Stimulated activated CD8-positive, alpha-beta memory T cell treated with anti-CD3 and anti-CD28 coated beads, Interleukin-15, amount 100 ng/mL, for 1 hour (primary cell): ENCODE data around the gene OVOL2.
"Not testable (repeated sequence)": the region's sequence is repeated elsewhere in the genome, so short reads cannot be mapped to it uniquely, and the experiment has no call there.

ENCODE experiments used
- DNase-seq: peaks from one replicate; pipeline ENCODE4 v3.0.0-alpha.2; 2020; ENCODE audit warnings: low read depth

The OVOL2 gene

DNA sequence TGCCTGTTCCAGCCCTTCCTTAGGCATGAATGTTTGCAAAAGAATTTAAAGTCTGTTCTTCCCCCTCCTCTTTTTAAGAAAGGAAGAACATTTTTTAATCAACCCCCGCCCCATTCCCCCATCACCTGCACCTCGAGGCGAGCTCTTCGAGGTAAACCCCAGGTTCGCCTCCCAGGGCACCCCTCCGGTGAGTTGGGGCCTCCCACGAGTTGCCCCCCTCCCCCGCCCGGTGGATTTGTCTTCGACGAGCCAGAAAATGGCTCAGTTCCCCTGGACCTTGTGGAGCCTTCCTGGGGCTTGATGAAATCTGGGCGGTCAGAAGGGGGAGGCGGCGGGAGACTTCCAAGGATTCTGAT, 256 bp upstream of the OVOL2 start:
- DNase-seq: no peak

DNA sequence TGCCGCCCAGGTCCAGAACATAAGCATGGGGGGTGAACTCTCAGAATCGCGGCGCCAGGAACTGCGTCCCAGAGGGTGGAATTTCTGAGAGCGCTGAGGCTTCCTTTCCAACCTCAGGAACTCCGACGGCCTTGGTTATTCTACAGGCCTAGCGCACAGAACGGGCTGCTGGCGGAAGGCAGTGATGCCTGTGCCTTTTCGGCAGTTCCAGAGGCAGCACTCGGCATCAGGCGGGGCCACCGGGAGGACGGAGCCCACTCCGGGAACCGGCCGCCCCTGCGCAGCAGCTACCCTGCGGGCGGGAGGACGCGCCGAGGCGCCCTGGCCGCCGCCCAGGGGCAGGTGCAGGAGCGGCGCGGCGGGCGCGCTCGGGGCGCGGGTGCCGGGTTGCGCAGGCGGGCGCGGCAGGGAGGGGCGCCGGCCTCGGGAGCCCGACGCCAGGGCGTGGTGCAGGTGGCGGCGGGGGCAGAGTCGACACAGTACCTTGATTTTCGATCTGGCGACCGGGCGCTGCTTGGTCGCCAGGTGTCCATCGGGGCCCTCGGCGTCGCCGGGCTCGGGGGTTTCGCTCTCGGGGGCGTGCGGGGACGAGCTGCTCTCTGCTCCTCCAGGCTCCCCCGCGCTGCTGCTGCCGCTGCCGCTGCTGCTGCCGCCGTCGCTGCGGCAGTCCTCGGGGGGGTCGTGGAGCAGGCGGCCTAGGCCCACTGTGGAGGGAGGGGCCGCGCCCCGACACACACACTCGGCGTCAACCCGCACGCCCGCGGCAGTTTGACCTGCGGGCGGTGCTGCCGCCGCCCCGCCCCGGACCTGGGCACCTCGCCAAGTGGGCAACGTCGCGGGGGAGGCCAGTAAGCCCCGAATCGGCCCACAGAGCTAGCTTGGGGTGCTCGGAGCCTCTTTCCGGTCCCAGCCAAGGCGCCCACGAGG, 1.3 kb downstream of the OVOL2 start:
- DNase-seq: no peak

DNA sequence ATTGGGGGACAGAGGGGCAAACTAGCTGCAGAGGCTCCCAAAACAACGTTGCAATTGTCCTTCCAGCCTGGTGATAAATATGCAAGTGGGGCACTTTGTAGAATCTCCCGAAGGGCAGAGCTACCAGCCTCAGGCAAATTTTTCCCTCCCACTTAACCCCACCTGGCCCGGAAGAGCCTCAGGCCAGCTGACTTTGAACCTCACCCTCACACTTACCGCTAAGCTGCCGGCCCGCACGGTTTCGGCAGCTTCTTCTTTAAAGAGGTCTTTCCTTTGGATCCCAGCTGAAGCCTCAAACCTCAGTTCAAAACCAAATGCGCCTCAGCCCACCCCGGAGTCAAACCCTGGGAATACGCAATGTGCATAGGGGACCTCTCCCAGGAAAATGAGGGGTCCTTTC, 2.5 kb downstream of the OVOL2 start:
- no peak for DNase-seq

DNA sequence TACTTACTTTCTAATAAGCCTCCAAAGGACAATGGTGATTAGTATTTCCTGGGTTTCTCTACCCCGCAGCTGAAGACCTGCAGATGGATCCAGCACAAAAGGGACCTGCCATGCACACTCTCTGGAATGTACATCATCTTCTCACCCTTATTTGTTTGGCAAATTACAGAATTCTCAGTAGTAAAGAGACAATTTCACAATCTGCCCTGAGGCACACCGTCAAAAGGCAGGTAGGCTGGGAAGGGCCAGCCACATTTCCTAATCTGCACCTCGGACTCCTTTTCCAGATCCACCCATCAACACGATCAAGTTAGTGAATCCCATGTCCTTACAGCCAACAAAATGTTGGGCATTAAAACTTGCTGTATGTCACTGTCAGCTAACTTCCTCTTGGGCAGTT, 4.9 kb downstream of the OVOL2 start:
- DNase-seq: no peak

DNA sequence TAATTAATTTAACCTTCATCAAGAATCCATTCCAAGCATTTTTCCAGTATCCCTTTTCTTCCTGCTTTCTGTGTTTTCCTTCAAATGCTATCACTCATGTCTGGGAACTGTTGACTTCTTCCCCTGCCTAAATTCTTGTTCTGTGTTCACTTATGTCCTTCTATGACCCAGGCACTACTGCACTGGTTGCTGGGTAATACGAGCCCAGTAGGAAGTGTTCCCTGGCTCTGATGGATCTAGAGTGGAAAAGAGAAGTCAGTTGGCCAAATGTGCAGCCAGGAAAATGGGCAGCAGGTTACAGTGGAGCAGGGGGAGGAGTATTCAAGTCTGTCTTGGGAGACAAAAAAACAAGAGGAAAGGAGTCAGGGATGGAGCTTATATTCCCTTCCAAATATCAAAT, 7.1 kb downstream of the OVOL2 start:
- no peak for DNase-seq

DNA sequence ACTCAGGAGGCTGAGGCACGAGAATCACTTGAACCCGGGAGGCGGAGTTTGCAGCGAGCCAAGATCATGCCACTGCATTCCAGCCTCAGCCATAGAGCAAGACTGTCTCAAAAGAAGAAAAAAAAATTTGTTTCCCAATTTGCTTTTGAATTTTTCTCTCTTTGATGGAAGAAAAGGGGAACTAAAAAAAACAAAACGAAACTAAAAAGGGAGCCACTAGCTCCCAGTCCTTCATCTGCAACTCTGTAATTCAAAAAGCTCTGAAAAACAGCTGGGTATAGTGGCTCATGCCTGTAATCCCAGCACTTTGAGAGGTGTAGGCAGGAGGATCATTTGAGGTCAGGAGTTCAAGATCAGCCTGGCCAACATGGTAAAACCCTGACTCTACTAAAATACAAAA, 9.5 kb downstream of the OVOL2 start:
- no peak for DNase-seq

DNA sequence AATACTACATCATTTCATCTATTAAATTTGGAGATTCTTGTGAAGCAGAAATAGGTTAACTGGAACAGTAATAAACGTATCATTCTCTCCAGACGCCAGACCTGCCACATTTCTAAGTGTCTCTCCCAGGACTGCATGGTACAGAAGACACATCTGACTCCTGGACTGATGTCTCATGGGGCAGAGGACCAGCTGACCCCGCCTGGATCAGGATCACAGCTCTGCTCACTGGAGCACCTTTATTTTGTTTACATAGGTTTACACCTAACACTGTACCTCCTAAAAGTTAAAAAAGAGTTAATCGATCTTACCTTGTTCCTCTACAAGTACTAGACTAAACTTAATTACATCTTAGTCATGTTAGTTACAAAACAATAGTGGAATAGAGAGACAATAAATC, 11.2 kb downstream of the OVOL2 start:
- DNase-seq: no peak

DNA sequence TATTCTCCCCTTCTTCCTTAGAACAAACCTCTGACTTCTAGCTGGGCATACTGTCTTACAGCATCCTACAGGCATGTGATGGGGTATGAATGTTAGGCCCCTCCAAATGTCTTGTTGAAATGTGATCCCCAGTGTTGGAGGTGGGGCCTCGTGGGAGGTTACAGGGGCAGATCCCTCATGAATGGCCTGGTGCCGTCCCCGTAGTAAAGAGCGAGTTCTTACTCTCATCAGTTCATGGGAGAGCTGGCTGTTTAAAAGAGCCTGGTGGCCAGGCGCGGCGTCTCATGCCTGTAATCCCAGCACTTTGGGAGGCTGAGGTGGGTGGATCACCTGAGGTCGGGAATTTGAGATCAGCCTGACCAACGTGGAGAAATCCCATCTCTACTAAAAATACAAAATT, 15.5 kb downstream of the OVOL2 start:
- no peak for DNase-seq

DNA sequence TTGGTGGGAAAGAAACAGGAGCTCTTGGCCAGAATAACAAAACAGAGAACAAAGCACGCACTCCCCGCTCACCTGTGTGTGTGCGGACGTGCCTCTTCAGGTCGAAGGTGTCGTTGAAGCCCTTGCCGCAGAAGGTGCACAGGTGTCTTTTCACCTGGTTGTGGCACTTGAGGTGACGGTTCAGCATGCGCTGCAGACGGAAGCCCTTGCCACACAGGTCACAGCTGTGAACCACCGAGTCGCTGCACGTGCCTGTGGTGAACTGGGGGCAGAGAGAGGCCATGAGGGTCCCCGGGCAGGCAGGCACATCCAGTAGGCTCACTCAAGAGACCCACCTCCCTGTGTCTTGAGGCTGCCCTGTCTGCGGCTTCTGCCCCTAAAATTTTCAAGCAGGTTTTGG, 16.3 kb downstream of the OVOL2 start:
- DNase-seq: no peak

DNA sequence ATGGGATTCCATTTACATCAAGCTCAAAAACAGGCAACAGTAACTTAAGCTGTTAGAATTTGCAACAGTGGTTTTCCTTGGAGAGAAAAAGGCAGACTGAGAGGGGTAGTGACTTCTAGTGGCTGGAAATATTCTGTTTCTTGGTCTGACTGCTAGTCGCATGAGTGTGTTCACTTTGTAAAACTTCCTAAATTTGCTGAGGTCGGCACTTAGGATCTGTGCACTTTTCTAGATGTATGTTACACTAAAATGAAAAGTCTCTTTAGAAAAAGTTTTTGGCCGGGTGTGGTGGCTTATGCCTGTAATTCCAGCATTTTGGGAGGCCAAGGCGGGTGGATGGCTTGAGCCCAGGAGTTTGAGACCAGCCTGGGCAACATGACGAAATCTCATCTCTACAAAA, 18.7 kb downstream of the OVOL2 start:
- no peak for DNase-seq

DNA sequence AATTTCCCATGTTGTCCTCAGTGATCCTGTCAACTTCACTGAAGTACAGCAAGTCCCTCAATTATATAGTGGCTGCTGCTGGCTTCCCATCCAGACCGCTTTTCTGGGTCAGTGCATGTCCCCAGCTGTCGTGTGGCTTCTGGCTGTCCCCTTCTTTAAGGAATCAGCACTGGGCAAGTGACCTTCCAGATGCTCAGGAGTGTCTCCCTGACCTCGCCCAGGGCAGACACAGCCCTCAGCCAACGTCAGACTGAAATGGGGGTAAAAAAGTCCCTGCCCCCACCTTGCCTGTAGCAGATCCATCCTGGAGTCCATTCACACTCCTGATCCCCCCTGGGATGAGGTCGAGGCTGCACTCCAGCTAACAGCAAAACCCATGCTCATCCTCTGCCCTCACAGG, 23.7 kb downstream of the OVOL2 start:
- DNase-seq: no peak

DNA sequence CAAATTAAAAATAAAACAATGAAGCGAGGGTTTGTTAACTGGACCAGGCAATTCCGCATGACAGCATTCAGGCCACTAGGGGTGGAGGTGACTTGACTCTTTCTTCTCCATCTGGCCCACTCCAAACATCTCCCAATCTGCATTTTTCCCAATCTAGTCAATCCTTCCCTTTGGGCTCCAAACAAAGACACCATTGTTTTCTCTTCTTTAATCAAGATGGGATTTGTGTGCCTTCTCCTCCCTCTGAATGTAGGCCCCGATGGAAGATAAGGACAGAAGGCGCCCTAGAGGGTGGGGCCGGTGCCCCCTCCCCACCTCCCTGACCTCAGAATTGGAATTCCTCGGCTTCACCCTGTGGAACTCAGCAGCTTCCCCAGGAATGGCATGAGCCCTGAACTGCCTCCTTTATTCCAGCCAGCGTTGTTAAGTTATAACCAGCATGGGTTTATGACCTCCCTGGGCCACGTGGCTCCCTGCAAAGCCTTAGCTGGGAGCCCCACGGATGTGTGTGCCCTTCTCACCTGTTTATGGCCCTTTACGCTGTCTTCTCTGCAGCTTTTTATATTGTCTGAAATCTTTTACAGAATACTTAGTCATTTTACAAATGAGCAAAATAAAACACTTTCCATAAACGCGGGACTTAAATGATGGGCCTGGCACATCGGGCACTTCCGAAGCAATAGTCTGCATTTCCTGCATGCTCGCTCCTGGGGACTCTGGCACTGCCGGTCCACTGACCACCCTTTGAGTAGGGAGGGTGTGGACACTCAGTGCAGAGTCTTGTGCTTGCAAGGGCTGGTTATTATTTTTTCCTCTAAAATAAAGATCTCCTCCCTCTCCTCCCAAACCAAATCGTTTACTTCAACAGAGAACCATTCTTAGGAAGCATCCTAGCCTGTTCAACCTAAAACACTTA, 24.5 kb downstream of the OVOL2 start:
- no peak for DNase-seq

DNA sequence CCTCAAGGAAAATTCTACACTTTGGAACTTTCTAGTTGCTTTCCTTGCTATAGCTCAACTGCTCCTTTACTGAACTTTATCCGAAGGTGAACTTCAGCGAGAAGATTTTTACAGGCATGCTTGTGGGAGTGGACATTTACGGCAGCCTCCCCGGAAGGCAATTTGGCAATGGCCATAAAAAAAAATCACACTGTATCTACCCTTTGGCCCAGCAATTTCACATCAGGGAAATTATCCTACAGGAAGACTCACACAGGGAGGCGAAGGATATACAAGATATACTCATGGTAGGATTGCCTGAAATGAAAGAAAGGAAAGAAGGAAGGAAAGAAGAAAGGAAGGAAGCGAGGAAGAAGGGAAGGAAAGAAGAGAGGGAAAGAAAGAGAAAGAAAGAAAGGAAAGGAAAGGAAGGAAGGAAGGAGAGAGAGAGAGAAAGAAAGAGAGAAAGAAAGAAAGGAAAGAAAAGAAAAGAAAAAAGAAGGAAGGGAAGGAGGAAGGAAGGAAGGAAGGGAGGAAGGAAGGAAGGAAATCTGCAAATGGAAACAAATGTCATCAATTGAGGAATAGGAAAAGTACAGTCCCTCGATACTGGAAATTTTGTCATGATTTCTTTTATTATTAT, 25.7 kb downstream of the OVOL2 start:
- DNase-seq: no peak

DNA sequence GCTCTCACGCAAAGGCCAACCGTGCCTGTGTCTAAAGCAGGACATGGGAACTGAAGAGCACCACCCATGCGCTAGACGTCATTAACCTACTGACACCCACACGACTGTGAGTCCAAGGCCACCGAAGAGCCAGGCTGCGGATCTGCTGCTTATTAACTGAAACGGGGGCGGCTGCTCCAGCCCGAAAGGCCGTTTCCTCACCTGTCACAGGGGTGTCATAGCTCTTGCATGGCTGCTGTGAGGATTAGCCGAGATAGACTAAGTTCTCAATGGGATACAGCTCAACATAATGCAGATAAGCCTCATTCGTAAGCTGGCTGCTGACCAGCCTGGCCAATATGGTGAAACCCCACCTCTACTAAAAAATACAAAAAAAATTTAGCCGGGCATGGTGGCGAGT, 26.7 kb downstream of the OVOL2 start:
- DNase-seq: no peak

DNA sequence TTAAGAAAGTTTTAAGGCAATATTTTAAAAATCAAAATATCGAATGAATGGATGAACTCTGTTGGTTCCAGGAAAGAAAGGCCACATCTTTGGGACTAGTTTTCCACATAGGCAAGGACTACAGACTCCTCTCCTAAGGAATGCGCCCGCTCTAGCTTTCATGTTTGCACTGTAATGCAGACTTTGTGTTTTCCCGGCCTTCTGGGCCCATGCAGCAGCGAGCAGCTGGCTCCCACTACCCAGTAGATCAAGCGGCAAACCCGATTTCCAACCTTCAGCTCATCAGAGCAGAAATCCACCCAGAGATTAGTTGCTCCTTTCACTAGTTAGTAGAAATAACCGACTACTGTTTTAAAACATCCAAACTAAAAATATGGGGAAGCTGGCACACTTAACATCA, 27.7 kb downstream of the OVOL2 start:
- DNase-seq: no peak

DNA sequence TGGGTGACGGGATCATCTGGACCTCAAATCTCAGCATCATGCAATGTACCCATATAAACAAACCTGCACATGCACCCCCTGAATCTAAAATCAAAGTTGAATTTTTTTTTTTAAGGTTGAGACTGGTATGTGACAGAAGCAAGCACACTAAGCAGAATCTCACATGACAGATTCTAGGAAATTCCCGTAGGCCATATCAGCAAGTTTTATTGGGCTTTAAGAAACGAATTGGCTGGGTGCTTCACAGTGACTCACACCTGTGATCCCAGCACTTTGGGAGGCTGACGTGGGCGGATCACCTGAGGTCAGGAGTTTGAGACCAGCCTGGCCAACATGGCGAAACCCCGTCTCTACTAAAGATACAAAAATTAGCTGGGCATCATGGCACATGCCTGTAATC, 30.7 kb downstream of the OVOL2 start:
- DNase-seq: not testable (repeated sequence)

DNA sequence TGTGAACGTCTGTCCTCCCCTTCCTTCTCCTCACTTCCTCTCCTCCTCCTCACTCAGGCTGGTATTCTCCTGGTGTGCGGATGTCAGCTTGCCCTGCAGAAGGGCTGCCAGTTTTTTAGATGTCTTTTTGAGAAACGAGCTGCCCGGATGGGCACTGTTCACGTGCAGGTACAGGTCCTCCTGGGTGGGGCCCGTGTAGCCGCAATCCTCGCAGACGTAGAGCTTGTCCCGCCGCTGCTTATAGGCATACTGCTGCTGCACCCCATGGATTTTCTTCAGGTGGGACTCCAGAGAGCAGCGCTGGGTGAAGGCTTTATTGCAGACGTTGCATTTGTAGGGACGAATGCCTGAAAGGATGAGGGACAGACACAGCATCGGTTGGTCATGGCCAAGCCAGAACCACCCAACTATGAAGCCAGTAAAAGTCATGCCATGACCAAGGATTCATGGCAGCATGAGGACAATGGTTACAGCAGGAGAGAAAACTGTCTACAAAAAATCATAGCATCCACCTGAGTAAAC, 33.0 kb downstream of the OVOL2 start:
- no peak for DNase-seq

DNA sequence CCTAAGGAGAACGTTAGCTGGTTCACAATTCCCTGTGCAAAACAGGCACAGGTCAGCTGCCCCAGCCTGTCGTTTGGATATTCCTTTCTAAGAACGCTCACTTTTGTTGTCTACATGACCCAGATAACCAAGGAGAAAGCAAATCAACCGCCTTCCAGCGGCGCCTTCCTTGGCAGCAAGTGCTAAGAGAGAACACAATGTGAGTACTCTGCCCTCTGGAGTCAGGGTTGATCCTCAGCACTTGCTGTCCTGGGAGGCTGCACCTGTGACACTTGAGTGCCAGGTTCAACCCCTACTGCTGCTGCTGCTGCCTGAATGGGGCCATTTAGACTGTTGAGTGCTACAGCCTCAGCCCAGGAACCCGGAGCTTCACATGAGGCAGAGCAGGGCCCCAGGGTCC, 36.8 kb downstream of the OVOL2 start:
- DNase-seq: no peak

DNA sequence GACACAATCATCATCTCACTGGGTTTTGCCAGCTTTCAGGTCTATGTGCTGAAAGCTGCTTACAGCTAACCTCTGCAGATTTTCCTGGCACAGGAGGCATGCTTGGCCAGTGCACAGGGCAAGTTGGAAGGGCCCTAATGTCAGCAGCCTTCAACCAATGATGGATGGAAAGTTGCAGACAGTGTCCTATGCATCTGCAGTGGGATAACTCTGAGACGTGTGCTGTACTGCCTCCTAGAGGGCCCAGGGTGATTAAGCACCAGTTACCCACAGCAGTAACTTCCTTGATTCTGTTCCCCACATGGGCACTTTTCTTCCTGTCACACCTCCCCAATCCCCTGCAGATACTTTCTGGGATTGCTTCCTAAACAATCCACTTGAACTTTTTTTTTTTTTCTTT, 38.6 kb downstream of the OVOL2 start:
- DNase-seq: no peak

DNA sequence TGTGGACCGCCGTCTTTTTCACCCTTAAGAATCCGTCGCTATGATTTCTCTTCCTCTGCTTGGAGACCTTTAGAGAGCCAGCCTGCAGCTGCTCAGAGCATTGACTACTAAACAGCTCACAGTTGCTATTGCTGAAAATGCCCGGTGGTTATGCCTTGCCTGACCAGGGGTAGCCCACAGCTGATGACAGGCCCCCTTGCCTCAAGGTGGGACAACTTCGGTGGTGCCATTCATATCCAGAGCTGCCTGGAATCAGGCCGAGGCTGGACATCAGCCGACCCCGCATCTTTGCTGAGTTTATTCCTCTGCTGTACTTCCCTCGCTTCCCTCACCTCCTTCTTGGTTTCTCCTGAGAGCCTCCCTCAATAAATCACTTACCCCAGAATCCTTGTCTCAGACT, 39.6 kb downstream of the OVOL2 start:
- no peak for DNase-seq

DNA sequence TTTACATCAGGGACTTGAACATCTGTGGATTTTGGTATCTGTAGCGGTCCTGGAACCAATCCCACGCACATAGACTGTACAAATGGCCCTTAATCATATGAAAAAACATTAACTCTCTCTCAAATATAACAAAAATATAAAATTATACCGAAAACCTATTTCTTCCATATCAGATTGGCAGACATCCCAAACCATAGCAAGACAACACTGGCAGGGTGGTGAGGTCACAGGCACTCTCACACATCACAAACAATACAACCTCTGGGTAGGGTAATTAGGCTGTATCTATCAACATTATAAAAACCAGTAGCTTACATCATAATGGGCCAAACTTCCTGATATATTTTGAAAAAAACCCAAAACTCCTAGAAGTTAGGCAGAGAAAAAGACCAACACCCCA, 40.9 kb downstream of the OVOL2 start:
- no peak for DNase-seq

DNA sequence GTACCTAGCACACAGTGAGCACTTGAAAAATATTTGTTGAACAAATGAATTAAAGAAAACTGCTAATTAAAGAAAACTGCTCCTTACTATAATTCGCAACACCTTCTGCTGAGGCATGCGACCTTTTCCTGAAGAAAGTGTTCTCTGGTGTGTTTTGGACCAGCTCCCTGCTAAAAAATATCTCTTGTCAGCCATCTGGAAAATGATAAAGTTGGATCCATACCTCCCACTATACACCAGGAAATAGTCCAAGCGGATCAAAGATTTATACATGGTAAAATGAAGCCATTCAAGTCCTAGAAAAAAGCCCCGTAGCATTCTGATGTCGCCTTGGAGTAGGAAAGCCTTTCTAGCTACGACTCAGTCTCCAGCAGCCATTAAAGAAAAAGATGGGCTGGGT, 43.3 kb downstream of the OVOL2 start:
- DNase-seq: no peak

DNA sequence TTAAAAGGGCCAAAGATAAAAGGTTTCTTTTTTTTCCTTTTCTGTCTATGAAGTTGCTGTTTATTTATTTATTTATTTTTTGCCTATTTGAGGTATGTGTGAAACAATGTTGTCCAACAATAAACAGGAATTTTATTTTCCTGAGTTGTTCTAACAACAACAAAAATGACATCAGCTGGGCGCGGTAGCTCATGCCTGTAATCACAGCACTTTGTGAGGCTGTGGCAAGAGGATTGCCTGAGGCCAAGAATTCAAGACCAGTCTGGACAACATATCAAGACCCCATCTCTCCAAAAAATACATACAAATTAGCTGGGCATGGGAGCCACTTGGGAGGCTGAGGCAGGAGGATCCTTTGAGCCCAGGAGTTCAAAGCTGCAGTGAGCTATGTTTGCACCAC, 44.8 kb downstream of the OVOL2 start:
- DNase-seq: no peak
